OCI-LY7 (cell line): ENCODE results near the gene ACAN.

Source experiments
- EZH2phosphoT487 ChIP-seq: fragments of 200-600 bp; sonication (generic); IDR thresholded peaks from 2 replicates; pipeline ENCODE4 v1.6.1; 2018; ENCODE audit warnings: low read depth, borderline replicate concordance, mild to moderate bottlenecking, mixed run types, antibody characterized with exemption, low read length, moderate library complexity, mixed read lengths
- TF ChIP-seq, protein P1 (sequence below): fragments of 200-600 bp; sonication (generic); conservative IDR thresholded peaks from 2 replicates; pipeline ENCODE4 v1.5.1; 2014; ENCODE audit warnings: mild to moderate bottlenecking, antibody characterized with exemption, low read length, moderate library complexity, mixed read lengths

DNA sequence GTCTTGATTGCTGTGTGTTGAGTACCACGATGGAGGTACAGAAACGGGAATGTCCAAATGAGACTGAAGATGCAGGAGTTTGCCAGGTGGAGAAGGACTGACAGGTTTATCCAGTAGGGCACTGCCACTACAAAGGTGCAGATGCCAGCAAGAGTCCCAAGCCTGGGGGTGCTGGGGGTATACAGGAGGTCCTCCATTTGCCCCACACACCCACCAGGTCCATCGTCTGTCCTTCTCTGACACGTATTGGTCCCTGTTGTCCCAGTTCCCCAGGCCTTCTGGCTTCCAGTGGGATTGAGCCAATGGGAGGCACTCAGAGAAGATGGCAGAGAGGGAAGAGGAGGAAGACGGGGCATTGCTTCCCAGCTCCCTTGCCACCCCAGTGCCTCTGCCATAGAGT is 85.5 kb downstream of the ACAN start:
- TF ChIP-seq, protein P1, sequence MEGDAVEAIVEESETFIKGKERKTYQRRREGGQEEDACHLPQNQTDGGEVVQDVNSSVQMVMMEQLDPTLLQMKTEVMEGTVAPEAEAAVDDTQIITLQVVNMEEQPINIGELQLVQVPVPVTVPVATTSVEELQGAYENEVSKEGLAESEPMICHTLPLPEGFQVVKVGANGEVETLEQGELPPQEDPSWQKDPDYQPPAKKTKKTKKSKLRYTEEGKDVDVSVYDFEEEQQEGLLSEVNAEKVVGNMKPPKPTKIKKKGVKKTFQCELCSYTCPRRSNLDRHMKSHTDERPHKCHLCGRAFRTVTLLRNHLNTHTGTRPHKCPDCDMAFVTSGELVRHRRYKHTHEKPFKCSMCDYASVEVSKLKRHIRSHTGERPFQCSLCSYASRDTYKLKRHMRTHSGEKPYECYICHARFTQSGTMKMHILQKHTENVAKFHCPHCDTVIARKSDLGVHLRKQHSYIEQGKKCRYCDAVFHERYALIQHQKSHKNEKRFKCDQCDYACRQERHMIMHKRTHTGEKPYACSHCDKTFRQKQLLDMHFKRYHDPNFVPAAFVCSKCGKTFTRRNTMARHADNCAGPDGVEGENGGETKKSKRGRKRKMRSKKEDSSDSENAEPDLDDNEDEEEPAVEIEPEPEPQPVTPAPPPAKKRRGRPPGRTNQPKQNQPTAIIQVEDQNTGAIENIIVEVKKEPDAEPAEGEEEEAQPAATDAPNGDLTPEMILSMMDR, result no peak
- no peak for TF ChIP-seq EZH2phosphoT487
